Hepatocyte (in vitro differentiated cells): ENCODE results near the gene EPB41L1. TPM values are rescaled to one million over a fixed set of nuclear protein-coding genes. Genes with fewer than 3 reads are reported as not detected.

Experiments used
- DNase-seq: peaks from one replicate; pipeline ENCODE4 v3.0.0-alpha.2; 2016; ENCODE audit warnings: low spot score
- H2AFZ ChIP-seq: fragments of 200-600 bp; sonication (generic); 2 replicates; pipeline ENCODE4 v1.6.0; 2016; ENCODE audit warnings: antibody characterized with exemption, mild to moderate bottlenecking
- H3K27ac ChIP-seq: fragments of 200-600 bp; sonication (generic); 2 replicates; pipeline ENCODE4 v1.5.1; 2016; ENCODE audit warnings: mild to moderate bottlenecking
- H3K27me3 ChIP-seq: fragments of 200-600 bp; sonication (generic); 2 replicates; pipeline ENCODE4 v1.6.1; 2016
- H3K36me3 ChIP-seq: fragments of 200-600 bp; sonication (generic); replicated peaks from 2 replicates; pipeline ENCODE4 v1.5.1; 2016; ENCODE audit warnings: low read depth; ENCODE audit not compliant: insufficient read depth
- H3K4me1 ChIP-seq: fragments of 200-600 bp; sonication (generic); 2 replicates; pipeline ENCODE4 v1.5.1; 2016; ENCODE audit warnings: mild to moderate bottlenecking, moderate library complexity; ENCODE audit not compliant: insufficient read depth
- H3K4me2 ChIP-seq: fragments of 200-600 bp; sonication (generic); 2 replicates; pipeline ENCODE4 v1.6.0; 2016
- H3K4me3 ChIP-seq: fragments of 200-600 bp; sonication (generic); 2 replicates; pipeline ENCODE4 v1.5.1; 2016; ENCODE audit warnings: mild to moderate bottlenecking
- H3K79me2 ChIP-seq: fragments of 200-600 bp; sonication (generic); 2 replicates; pipeline ENCODE4 v1.6.0; 2017; ENCODE audit warnings: mild to moderate bottlenecking
- H3K9me2 ChIP-seq: fragments of 200-600 bp; sonication (generic); replicated peaks from 2 replicates; pipeline ENCODE4 v1.6.0; 2017; ENCODE audit warnings: mild to moderate bottlenecking; ENCODE audit not compliant: insufficient read depth
- H3K9me3 ChIP-seq: fragments of 200-600 bp; sonication (generic); 2 replicates; pipeline ENCODE4 v1.5.1; 2016; ENCODE audit warnings: low read depth, mild to moderate bottlenecking
- H4K20me1 ChIP-seq: fragments of 200-600 bp; sonication (generic); 2 replicates; pipeline ENCODE4 v1.6.0; 2016; ENCODE audit warnings: mild to moderate bottlenecking; ENCODE audit not compliant: insufficient read depth, poor library complexity, severe bottlenecking
- EZH2 ChIP-seq: fragments of 200-600 bp; sonication (generic); IDR thresholded peaks from 2 replicates; pipeline ENCODE4 v1.6.1; 2016; ENCODE audit warnings: antibody characterized with exemption, mild to moderate bottlenecking, borderline replicate concordance
- EZH2phosphoT487 ChIP-seq: fragments of 200-600 bp; sonication (generic); IDR thresholded peaks from one replicate; pipeline ENCODE4 v1.6.1; 2018; ENCODE audit warnings: antibody characterized with exemption, mild to moderate bottlenecking, low read depth, moderate library complexity; ENCODE audit not compliant: unreplicated experiment, severe bottlenecking
- WGBS: methylation state at CpG from one replicate; pipeline ENCODE4 v1.1.6; 2016; ENCODE audit warnings: low lambda C conversion rate; ENCODE audit errors: missing lambda C conversion rate; 5-methylcytosine and 5-hydroxymethylcytosine counted together
- polyA plus RNA-seq: library from polyadenylated mRNA; unstranded; fragments of >200 nt; fragmentation: Nextera tagmentation; extraction: Ambion mirVana; gene quantifications from 2 replicates; pipeline ENCODE4 v1.2.1, GENCODE V29; 2016
- total RNA-seq: library from RNA; depleted of rRNA; stranded (reverse); fragments of >200 nt; gene quantifications from 2 replicates; pipeline ENCODE4 v1.2.3, GENCODE V29; 2014
- TF ChIP-seq, protein P1 (sequence below): fragments of 200-600 bp; sonication (generic); IDR thresholded peaks from 2 replicates; pipeline ENCODE4 v1.5.1; 2016; ENCODE audit warnings: antibody characterized with exemption, mild to moderate bottlenecking; ENCODE audit not compliant: poor library complexity

Gene EPB41L1
- total and polyA plus RNA-seq, 2 experiments from 2014 or later, result 25.2 to 36.4 TPM

- H3K27me3 ChIP-seq, result no peaks in the 10 kb centered on the region
- no peak for TF ChIP-seq EZH2phosphoT487
- peaks cover 13% of the 10 kb centered on the region for H3K79me2 ChIP-seq
- H3K36me3 ChIP-seq, result no peaks in the 10 kb centered on the region
- WGBS, result 87% methylated on average over 4 of the region's 4 CpGs
- no peak for DNase-seq
- H3K27ac ChIP-seq, result no peak overlapping the region
- H3K4me3 ChIP-seq, result no peak overlapping the region
- H3K9me2 ChIP-seq, result no peaks in the 10 kb centered on the region
- H3K9me3 ChIP-seq, result no peaks in the 10 kb centered on the region
- no peak overlapping the region for H3K4me2 ChIP-seq
- no peak overlapping the region for H2AFZ ChIP-seq
- H4K20me1 ChIP-seq, result peaks cover 9% of the 10 kb centered on the region
- H3K4me1 ChIP-seq, result no peaks in the 10 kb centered on the region
Observed at GRCh38 chr20:36248836-36249235, 94.3 kb downstream of the EPB41L1 start.

DNA sequence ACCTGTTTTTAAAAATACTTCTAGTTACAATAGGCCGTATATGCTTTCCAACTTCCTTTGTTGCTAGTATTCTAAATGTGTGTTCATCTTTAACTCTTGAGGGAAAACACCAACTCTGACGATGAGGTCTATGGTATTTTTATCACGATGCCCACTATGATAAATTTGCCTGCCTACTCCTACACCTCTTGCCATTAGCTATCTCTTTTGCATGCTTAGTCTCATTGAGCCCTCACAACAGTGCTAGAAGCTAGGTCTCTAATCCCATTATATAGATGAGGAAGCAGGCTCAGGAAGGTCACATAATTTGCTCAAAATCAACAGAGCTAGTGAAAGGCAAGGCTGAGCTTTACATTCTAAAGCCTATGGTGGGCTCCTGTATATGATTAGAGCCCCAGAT is 94.9 kb downstream of the EPB41L1 start:
- H3K4me1 ChIP-seq, result no peaks in the 10 kb centered on the region
- no peaks in the 10 kb centered on the region for H3K9me2 ChIP-seq
- no peak for TF ChIP-seq EZH2phosphoT487
- TF ChIP-seq EZH2, result no peak
- TF ChIP-seq, protein P1, sequence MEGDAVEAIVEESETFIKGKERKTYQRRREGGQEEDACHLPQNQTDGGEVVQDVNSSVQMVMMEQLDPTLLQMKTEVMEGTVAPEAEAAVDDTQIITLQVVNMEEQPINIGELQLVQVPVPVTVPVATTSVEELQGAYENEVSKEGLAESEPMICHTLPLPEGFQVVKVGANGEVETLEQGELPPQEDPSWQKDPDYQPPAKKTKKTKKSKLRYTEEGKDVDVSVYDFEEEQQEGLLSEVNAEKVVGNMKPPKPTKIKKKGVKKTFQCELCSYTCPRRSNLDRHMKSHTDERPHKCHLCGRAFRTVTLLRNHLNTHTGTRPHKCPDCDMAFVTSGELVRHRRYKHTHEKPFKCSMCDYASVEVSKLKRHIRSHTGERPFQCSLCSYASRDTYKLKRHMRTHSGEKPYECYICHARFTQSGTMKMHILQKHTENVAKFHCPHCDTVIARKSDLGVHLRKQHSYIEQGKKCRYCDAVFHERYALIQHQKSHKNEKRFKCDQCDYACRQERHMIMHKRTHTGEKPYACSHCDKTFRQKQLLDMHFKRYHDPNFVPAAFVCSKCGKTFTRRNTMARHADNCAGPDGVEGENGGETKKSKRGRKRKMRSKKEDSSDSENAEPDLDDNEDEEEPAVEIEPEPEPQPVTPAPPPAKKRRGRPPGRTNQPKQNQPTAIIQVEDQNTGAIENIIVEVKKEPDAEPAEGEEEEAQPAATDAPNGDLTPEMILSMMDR, result no peak
- H3K36me3 ChIP-seq, result no peaks in the 10 kb centered on the region
- no peak overlapping the region for H3K27ac ChIP-seq
- H2AFZ ChIP-seq, result no peak overlapping the region
- peaks cover 13% of the 10 kb centered on the region for H3K79me2 ChIP-seq
- H3K4me3 ChIP-seq, result no peak overlapping the region
- H3K4me2 ChIP-seq, result no peak overlapping the region
- no peak for DNase-seq
- peaks cover 9% of the 10 kb centered on the region for H4K20me1 ChIP-seq
- no peaks in the 10 kb centered on the region for H3K9me3 ChIP-seq
- H3K27me3 ChIP-seq, result no peaks in the 10 kb centered on the region
- 91% methylated on average over 3 of the region's 3 CpGs for WGBS

- H3K4me3 ChIP-seq, result no peak overlapping the region
- 90% methylated on average over 5 of the region's 5 CpGs for WGBS
- H3K79me2 ChIP-seq, result peaks cover 13% of the 10 kb centered on the region
- no peaks in the 10 kb centered on the region for H3K27me3 ChIP-seq
- no peak overlapping the region for H3K27ac ChIP-seq
- no peak overlapping the region for H2AFZ ChIP-seq
- H3K4me2 ChIP-seq, result no peak overlapping the region
- no peaks in the 10 kb centered on the region for H3K9me2 ChIP-seq
- DNase-seq, result no peak
- H4K20me1 ChIP-seq, result peaks cover 9% of the 10 kb centered on the region
- no peaks in the 10 kb centered on the region for H3K36me3 ChIP-seq
- H3K4me1 ChIP-seq, result no peaks in the 10 kb centered on the region
- no peaks in the 10 kb centered on the region for H3K9me3 ChIP-seq
- TF ChIP-seq EZH2 (no peak), EZH2phosphoT487 (no peak)
- TF ChIP-seq, protein P1, result no peak
Observed at GRCh38 chr20:36251426-36251825, 96.9 kb downstream of the EPB41L1 start.

- no peaks in the 10 kb centered on the region for H3K27me3 ChIP-seq
- WGBS, result 100% methylated on average over 3 of the region's 3 CpGs
- no peak for TF ChIP-seq EZH2phosphoT487
- TF ChIP-seq EZH2, result no peak
- TF ChIP-seq, protein P1, result no peak
- no peak overlapping the region for H3K27ac ChIP-seq
- no peaks in the 10 kb centered on the region for H3K36me3 ChIP-seq
- H3K9me3 ChIP-seq, result no peaks in the 10 kb centered on the region
- no peak overlapping the region for H3K4me3 ChIP-seq
- H4K20me1 ChIP-seq, result peaks cover 9% of the 10 kb centered on the region
- no peak overlapping the region for H3K4me2 ChIP-seq
- H3K9me2 ChIP-seq, result no peaks in the 10 kb centered on the region
- no peak for DNase-seq
- no peak overlapping the region for H2AFZ ChIP-seq
- H3K79me2 ChIP-seq, result peaks cover 13% of the 10 kb centered on the region
- H3K4me1 ChIP-seq, result no peaks in the 10 kb centered on the region
Observed at GRCh38 chr20:36252511-36252910, 98.0 kb downstream of the EPB41L1 start.
